Occipital lobe (tissue), 2 donors: ENCODE data around the gene PCDHGA7. TPM values are rescaled to one million over a fixed set of nuclear protein-coding genes. Genes with fewer than 3 reads are reported as not detected.
"Not testable (repeated sequence)": the region's sequence is repeated elsewhere in the genome, so short reads cannot be mapped to it uniquely, and the experiment has no call there.

Experiments
- DNase-seq: peaks from one replicate; lab custom pipeline; 2025; lab: John Stamatoyannopoulos, UW
- total RNA-seq: library from RNA; depleted of rRNA; stranded (reverse); fragments of >200 nt; gene quantifications from one replicate; pipeline ENCODE4 v1.2.3, GENCODE V29; 2014

Gene PCDHGA7
- total RNA-seq, 1 donor from 2014 or later = 8.4 TPM

GRCh38 chr5:141422742-141423291 is 40.3 kb downstream of the PCDHGA7 start:
- no peak for DNase-seq

- DNase-seq = no peak
Measured at GRCh38 chr5:141427783-141428426, 45.4 kb downstream of the PCDHGA7 start.

GRCh38 chr5:141430332-141431113 is 48.0 kb downstream of the PCDHGA7 start, which contains the start of gene PCDHGA12:
PCDHGA12 (plus strand) TSS chr5:141430507; CDS start chr5:141430760, 253 bp downstream.
- DNase-seq = no peak

GRCh38 chr5:141431286-141431685 is 48.7 kb downstream of the PCDHGA7 start:
- no peak for DNase-seq

- DNase-seq = not testable (repeated sequence)
Measured at GRCh38 chr5:141432308-141432707, 49.8 kb downstream of the PCDHGA7 start.

- not testable (repeated sequence) for DNase-seq
Measured at GRCh38 chr5:141432726-141433125, 50.2 kb downstream of the PCDHGA7 start.

GRCh38 chr5:141434006-141434405 is 51.5 kb downstream of the PCDHGA7 start:
- no peak for DNase-seq

Other genes with a start within 250 kb of the PCDHGA7 start
- gene PCDHB5, start 247.5 kb upstream of the PCDHGA7 start, total RNA-seq = 9.7 TPM
- 3.1 TPM for gene PCDHB6, start 232.7 kb upstream of the PCDHGA7 start, total RNA-seq
- 13.4 TPM for gene PCDHB7, start 210.1 kb upstream of the PCDHGA7 start, total RNA-seq
- 8.6 TPM for gene PCDHB8, start 205.0 kb upstream of the PCDHGA7 start, total RNA-seq
- gene PCDHB16, start 200.4 kb upstream of the PCDHGA7 start, total RNA-seq = 4.5 TPM
- gene PCDHB9, start 195.6 kb upstream of the PCDHGA7 start, total RNA-seq = 6.1 TPM
- gene PCDHB10, start 190.4 kb upstream of the PCDHGA7 start, total RNA-seq = 13.1 TPM
- gene PCDHB11, start 183.1 kb upstream of the PCDHGA7 start, total RNA-seq = 10.5 TPM
- gene PCDHB12, start 174.0 kb upstream of the PCDHGA7 start, total RNA-seq = 14.8 TPM
- 9.2 TPM for gene PCDHB13, start 168.8 kb upstream of the PCDHGA7 start, total RNA-seq
- 13.4 TPM for gene PCDHB14, start 159.4 kb upstream of the PCDHGA7 start, total RNA-seq
- gene PCDHB15, start 137.3 kb upstream of the PCDHGA7 start, total RNA-seq = 22.1 TPM
- gene SLC25A2, start 78.7 kb upstream of the PCDHGA7 start, total RNA-seq = not detected
- 127 TPM for gene TAF7, start 62.0 kb upstream of the PCDHGA7 start, total RNA-seq
- 4.8 TPM for gene PCDHGA1, start 52.2 kb upstream of the PCDHGA7 start, total RNA-seq
- 6.9 TPM for gene PCDHGA2, start 44.0 kb upstream of the PCDHGA7 start, total RNA-seq
- gene PCDHGA3, start 38.9 kb upstream of the PCDHGA7 start, total RNA-seq = 4.7 TPM
- gene PCDHGB1, start 32.6 kb upstream of the PCDHGA7 start, total RNA-seq = 7.8 TPM
- 8.4 TPM for gene PCDHGA4, start 27.7 kb upstream of the PCDHGA7 start, total RNA-seq
- gene PCDHGB2, start 22.7 kb upstream of the PCDHGA7 start, total RNA-seq = 8.3 TPM
- gene PCDHGA5, start 18.6 kb upstream of the PCDHGA7 start, total RNA-seq = 6.6 TPM
- gene PCDHGB3, start 12.5 kb upstream of the PCDHGA7 start, total RNA-seq = 12.3 TPM
- gene PCDHGA6, start 8.9 kb upstream of the PCDHGA7 start, total RNA-seq = 12.3 TPM
- 12.9 TPM for gene PCDHGB4, start 5.0 kb downstream of the PCDHGA7 start, total RNA-seq
- 8.0 TPM for gene PCDHGA8, start 9.9 kb downstream of the PCDHGA7 start, total RNA-seq
- 18.1 TPM for gene PCDHGB5, start 15.2 kb downstream of the PCDHGA7 start, total RNA-seq
- gene PCDHGA9, start 20.0 kb downstream of the PCDHGA7 start, total RNA-seq = 11.9 TPM
- gene PCDHGB6, start 25.3 kb downstream of the PCDHGA7 start, total RNA-seq = 12.8 TPM
- 12.0 TPM for gene PCDHGA10, start 30.2 kb downstream of the PCDHGA7 start, total RNA-seq
- 15.6 TPM for gene PCDHGB7, start 34.9 kb downstream of the PCDHGA7 start, total RNA-seq
- 16.4 TPM for gene PCDHGA11, start 38.3 kb downstream of the PCDHGA7 start, total RNA-seq
- gene PCDHGA12, start 47.8 kb downstream of the PCDHGA7 start, total RNA-seq = 6.9 TPM
- 35.6 TPM for gene PCDHGC3, start 93.2 kb downstream of the PCDHGA7 start, total RNA-seq
- gene PCDHGC4, start 102.3 kb downstream of the PCDHGA7 start, total RNA-seq = 91.2 TPM
- gene PCDHGC5, start 106.3 kb downstream of the PCDHGA7 start, total RNA-seq = 6.2 TPM
- gene DIAPH1, start 236.3 kb downstream of the PCDHGA7 start, total RNA-seq = 18.4 TPM